Hematopoietic multipotent progenitor cell treated with erythropoietin and hydrocortisone succinate and interleukin-3 and kit ligand, for 8 days (in vitro differentiated cells): ENCODE results near the gene WDR27.

ENCODE experiments used
- DNase-seq: peaks from one replicate; pipeline ENCODE4 v3.0.0-alpha.2; 2015

Gene WDR27

DNA sequence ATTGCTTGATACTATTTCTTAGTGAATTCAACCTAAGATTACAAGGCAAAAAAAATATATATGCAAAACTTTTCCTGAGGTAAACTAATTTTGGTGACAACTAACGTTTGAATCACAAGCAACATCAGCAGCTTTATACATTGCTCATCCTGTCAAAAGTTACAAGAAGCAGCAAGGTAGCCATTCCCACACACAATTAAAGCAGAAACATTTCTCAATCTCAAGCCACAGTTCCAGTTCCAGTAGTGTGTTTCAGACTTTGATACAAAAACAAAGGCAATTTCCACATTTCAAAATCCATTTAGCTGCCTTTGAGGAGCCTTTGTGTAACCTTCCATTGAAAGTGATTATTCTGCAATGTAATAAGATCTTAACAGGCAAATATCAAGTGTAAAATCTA is 191.0 kb downstream of the WDR27 start:
- DNase-seq, result no peak

DNA sequence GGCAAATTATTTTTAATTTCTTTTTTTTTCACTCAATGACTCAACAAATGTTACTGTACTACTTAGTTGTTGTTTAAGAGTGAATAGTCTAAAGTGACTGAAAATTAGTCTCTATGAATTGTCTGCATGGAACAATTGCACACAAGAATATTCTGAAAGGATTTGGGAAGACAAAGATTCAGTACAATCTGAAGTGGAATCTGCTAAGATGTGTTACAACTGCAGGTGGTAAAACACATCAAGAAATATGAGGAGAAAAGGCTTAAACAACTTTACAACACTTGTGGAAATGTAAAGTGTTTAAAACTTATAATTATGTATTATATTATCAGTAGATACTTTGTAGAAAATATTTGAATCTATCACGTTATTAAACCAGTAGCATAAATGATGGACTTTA is 193.4 kb downstream of the WDR27 start:
- no peak for DNase-seq

GRCh38 chr6:169503422-169504152 is 198.2 kb downstream of the WDR27 start:
- no peak for DNase-seq

DNA sequence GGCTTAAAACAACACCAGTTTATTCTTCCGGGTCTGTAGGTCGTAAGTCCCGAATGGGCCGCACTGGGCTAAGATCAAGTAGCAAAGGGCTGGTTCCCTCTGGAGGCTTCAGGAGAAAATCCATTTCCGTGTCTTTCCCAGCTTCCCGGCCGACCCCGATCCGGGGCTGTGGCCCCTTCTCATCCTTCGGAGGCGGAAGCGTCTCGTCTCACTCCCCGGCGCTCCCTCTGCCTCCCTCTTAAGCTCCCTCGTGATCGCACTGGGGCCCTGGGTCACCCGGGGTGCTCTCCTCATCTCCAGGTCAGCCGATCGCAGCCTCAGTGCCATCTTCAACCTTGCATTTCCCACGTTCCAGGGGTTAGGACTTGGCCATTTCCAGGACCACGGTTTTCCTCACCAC is 199.4 kb downstream of the WDR27 start:
- no peak for DNase-seq

DNA sequence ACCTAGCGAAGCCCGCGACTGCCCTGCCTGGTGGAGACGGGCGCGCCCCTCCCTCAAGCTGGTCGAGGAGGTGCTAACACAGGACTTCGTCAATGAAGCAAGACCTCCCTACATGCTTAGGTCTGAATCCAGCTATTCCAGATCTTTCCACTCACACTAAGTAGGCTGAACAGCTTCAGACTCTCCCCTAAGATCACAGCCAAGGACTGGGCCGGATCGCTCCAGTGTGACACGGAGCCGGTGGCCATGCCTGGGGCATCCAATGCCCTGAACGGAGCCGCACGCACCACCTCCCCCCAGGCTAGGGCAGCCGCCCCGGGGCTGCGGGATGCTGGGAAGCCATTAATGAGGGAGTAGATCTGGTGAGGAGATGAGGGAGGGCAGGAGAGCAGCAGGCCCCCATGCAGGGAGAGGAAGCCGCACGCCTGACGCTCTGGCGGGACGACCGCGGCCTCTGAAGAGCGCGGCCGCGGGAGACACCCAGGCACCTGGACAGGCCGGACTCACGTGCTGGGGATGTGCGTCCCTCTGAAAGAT is 200.0 kb downstream of the WDR27 start:
- DNase-seq, result no peak

DNA sequence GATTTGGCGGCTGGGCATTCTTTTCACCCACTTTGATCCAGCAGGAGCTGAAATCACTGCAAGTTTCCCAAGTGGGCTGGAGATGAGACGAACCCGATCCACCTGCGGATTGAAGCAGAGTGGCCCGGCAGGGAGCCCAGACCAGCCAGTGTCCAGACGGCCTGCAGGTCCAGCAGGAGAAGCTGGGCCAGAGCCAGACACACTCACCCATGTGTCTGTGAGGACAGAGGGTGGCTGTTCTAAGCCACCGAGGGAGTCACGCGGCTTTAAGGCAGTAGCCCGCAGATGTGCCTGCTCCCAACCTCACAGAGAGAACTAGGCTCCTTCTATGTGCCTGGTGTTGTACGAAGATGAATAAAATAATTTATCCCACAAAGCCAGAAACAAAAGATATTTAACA is 200.7 kb downstream of the WDR27 start:
- no peak for DNase-seq

GRCh38 chr6:169500688-169501087 is 201.1 kb downstream of the WDR27 start:
- no peak for DNase-seq

GRCh38 chr6:169499848-169500247 is 202.0 kb downstream of the WDR27 start:
- no peak for DNase-seq

DNA sequence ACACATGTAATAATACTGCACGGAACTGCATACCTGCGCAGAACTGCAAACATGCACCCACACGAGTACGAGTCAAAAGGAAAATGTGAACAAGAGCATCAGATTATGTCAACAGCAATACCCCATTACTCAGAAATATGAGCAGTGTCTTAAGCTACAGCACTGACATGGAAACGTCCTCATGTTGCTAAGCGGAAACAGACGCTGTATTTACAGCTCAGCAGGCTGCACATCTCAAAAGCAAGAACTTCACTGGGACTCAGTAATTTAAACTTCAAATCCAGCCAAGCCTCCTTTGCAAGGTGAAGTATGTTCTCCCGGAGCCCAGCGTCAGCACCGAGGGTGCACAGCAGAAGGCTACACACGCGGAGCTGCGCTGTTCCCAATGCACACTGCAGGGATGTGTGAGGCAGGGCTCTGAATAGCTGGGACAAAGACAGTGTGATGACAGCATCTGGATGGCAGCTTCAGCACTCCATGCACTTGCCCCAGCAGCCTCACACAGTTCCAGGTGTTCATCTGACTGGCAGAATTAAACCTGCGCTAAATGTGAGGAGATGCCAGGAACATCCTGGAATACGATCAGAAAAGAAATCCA is 202.8 kb downstream of the WDR27 start:
- no peak for DNase-seq

- DNase-seq, result no peak
Measured at GRCh38 chr6:169495601-169496000, 206.2 kb downstream of the WDR27 start.

GRCh38 chr6:169494038-169494437 is 207.8 kb downstream of the WDR27 start:
- DNase-seq, result no peak

- DNase-seq, result no peak
Measured at GRCh38 chr6:169491482-169491881, 210.3 kb downstream of the WDR27 start.

DNA sequence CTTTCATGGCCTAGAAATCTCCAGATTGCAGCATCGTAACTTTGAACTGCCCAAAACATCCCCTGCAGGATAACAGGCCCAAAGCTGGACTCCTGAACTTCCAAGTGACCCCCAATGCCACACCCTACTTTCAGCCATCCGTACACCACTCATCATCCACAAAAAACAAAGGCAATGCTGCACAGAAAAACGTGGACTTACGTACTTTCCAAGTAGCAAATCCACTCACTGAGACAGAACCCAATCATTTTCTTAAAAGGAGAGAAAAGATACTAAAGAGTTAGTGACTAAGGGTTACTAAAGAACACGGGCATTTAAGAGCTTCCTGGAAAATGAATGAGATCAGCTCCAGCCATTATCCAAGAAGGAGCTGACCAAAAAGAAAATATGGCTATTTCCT is 211.0 kb downstream of the WDR27 start:
- DNase-seq, result no peak

GRCh38 chr6:169490246-169490641 is 211.6 kb downstream of the WDR27 start:
- DNase-seq, result peak; percentile 3

DNA sequence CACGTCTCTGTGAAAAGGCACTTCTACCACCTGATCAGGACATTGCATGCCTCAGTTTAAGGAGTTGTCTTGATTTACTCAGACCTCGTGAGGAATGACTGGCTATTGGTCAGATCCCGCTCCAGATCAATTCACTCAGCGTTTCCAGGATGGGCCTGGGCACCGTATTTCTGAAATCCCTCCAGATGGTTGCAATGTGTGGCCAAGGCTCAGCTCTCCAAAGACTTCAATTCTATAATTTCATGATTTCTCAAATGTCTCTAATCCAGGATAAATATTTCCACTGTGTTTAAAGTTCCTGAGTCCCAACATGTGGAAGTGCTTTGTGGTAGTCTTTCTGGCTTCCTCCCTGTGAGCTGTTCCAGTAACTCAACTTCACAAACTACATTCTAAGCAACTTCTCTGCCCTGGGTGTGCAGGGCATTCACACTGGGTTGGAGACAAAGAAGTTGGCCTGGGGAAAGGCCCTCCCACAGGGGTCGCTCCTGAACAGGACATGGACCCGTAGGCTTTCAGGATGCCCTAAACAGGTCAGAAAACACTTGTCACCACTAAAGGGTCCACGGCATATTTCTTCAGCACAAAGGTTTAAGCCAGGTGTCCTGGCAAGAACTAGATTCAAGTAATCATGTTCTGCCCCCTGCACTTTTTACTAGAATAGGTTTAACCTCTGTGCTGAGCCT is 212.1 kb downstream of the WDR27 start:
- no peak for DNase-seq

DNA sequence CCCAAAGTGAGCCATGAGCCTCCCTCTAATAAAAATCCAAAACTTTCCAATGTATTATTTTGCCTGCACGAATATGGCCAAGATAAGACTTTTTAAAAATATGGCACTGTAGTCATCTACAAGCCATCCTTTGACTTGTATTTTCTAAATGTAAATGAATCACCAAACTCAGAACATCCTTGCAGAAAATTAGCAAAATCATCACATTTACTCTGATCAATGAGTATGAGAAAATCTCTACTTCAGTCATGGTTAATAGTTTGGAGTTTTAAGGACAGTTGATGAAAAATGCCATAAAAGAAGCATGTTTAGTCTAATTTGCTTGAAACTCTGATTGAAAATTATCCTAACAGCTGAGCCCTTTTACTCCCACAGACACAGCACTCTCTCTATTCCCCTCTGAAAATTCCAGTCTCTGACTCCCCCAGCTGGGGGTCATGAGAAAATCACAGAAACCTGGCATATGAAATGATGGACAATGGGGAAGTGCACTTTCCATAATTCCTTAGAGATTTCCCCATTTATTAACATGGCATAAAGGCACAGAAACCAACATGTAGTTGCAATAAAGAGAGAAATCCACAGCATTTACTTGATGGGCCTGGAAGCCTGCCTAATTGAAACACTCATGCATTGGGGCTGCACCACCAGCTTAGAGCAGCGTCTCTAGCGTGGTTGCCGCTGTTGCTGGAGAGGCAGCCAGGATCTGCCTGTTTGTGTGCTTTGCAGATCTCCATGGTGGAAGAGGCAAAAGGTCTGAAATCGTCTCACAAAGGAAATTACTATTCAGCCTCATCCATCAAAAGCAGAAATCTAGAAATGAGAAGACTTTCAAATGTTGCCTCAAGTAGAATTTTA is 214.0 kb downstream of the WDR27 start:
- DNase-seq, result no peak

DNA sequence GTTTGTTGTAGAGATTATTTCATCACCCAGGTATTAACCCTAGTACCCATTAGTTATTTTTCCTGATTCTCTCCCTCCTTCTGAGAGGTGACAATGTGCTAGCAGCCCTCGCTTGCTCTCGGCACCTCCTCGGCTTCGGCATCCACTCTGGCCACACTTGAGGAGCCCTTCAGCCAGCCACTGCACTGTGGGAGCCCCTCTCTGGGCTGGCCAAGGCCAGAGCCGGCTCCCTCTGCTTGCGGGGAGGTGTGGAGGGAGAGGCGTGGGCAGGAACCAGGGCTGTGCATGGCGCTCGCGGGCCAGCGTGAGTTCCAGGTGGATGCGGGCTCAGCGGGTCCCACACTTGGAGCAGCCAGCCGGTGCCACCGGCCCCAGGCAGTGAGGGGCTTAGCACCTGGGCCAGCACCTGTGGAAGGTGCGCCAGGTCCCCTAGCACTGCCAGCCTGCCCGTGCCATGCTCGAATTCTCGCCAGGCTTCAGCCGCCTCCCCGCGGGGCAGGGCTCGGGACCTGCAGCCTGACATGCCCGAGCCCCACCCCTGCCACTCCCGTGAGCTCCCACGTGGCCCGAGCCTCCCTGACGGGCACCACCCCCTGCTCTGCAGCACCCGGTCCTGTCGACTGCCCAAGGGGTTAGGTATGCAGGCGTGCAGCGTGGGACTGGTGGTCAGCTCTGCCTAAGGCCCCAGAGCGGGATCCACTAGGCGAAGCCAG is 221.9 kb downstream of the WDR27 start:
- no peak for DNase-seq

- DNase-seq, result no peak
Measured at GRCh38 chr6:169474362-169474761, 227.5 kb downstream of the WDR27 start.

DNA sequence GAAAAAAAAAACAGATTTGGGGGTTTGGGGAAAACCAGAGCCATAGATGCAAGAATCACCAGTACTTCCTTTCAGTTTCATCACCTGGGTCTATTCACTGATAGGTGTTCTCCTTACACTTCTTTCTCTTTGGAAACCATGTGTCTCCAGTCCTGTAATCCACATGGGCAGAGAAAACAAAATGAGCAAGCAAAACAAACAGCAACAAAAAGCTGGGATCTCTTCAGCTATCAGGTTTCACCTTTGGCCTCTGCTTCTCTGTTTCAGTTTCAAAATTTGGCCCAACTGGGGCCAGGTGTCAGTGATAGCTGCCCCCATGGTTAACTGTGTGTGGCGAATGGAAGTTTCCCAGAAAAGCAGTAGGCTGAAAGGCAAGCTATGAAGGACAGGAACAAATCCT is 228.2 kb downstream of the WDR27 start:
- no peak for DNase-seq

GRCh38 chr6:169472786-169473416 is 228.9 kb downstream of the WDR27 start:
- DNase-seq, result no peak

DNA sequence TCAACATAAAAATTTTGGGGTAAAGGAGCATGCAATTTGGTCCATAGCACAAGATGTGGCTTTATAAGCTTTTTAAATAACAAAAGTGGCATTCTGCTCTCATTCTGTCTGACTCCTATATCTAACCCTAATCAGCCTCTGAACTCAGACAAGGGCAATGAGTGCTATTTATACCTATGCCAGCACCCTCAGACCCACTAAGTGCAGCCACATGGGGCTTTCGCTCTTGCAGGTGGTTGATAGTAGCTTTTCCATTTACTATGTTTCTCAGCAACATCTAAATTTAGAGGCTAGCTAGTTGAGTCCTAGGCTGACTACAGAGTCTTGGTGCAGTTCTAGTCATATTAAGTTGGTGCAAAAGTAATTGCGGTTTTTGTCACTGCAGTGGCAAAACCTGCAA is 231.0 kb downstream of the WDR27 start:
- DNase-seq, result no peak

DNA sequence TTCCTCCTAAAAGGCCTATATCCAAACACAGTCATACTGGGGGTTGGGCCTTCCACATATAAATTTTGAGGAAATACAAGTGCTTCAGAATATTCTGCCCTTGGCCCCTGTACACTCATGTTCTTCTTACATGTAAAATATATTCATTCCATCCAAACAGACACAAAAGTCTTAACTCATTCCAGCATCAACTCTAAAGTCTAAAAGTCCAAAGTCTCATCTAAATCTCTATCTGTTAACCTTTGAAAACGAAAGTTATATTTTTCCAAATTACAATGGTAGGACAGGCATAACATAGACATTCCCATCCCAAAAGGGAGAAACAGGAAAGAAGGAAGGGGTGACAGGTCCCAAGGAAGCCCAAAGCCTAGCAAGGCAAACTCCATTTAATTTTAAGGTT is 232.8 kb downstream of the WDR27 start:
- no peak for DNase-seq
